OCI-LY7 (cell line): Measurements from ENCODE around the gene SEMA5A. TPM values are rescaled to one million over a fixed set of nuclear protein-coding genes. Genes with fewer than 3 reads are reported as not detected.

Experiments
- BruUV-seq: library from RNA; stranded (reverse); fragments of 400-500 nt; replicated peaks from 2 replicates; lab custom pipeline; 2021; lab: Mats Ljungman, UMichigan
- CTCF ChIA-PET: fragments of 300-600 bp; sonication (Branson Sonifier 250); formaldehyde crosslinking; loops from one replicate; lab custom pipeline; 2022; ENCODE audit warnings: antibody characterized with exemption; ENCODE audit not compliant: unreplicated experiment; lab: Charles Lee
- POLR2A ChIA-PET: fragments of 300-600 bp; sonication (Branson Sonifier 250); formaldehyde crosslinking; loops from one replicate; lab custom pipeline; 2022; ENCODE audit warnings: antibody characterized with exemption; lab: Charles Lee
- DNase-seq: peaks from one replicate; pipeline ENCODE4 v3.0.0-alpha.2; 2015; ENCODE audit warnings: low spot score
- H2AFZ ChIP-seq: fragments of 200-600 bp; sonication (generic), shearing (Covaris generic); 2 replicates; pipeline ENCODE4 v1.6.1; 2014; ENCODE audit warnings: mild to moderate bottlenecking, antibody characterized with exemption, low read length, moderate library complexity
- H3K27ac ChIP-seq: fragments of 200-600 bp; sonication (generic); 2 replicates; pipeline ENCODE4 v1.5.1; 2014; ENCODE audit warnings: mixed run types, low read depth, mild to moderate bottlenecking, moderate library complexity, low read length, inconsistent platforms; ENCODE audit not compliant: poor library complexity, severe bottlenecking
- H3K36me3 ChIP-seq: fragments of 200-600 bp; sonication (generic); 2 replicates; pipeline ENCODE4 v1.6.1; 2014; ENCODE audit warnings: mild to moderate bottlenecking, antibody characterized with exemption, low read length, moderate library complexity, mixed read lengths; ENCODE audit not compliant: insufficient read depth
- H3K4me1 ChIP-seq: fragments of 200-600 bp; sonication (generic); 2 replicates; pipeline ENCODE4 v1.5.1; 2014; ENCODE audit warnings: mild to moderate bottlenecking, low read length; ENCODE audit not compliant: insufficient read depth, poor library complexity, severe bottlenecking
- H3K4me2 ChIP-seq: fragments of 200-600 bp; sonication (generic); 2 replicates; pipeline ENCODE4 v1.6.1; 2014; ENCODE audit warnings: mild to moderate bottlenecking, low read length
- H3K4me3 ChIP-seq: fragments of 200-600 bp; sonication (generic); 2 replicates; pipeline ENCODE4 v1.5.1; 2014; ENCODE audit warnings: mild to moderate bottlenecking, low read depth, low read length; ENCODE audit not compliant: poor library complexity, severe bottlenecking
- H3K79me2 ChIP-seq: fragments of 200-600 bp; sonication (generic); 2 replicates; pipeline ENCODE4 v1.6.1; 2016; ENCODE audit warnings: low read depth, mild to moderate bottlenecking, low read length, moderate library complexity, mixed read lengths; ENCODE audit not compliant: insufficient read depth
- H3K9me2 ChIP-seq: fragments of 200-600 bp; sonication (generic); 2 replicates; pipeline ENCODE4 v1.6.1; 2016; ENCODE audit warnings: mild to moderate bottlenecking, low read length, mixed read lengths; ENCODE audit not compliant: insufficient read depth
- H3K9me3 ChIP-seq: fragments of 200-600 bp; sonication (generic); 2 replicates; pipeline ENCODE4 v1.6.1; 2014; ENCODE audit warnings: mild to moderate bottlenecking, mixed run types, low read length, mixed read lengths
- H4K20me1 ChIP-seq: fragments of 200-600 bp; sonication (generic); 2 replicates; pipeline ENCODE4 v1.6.1; 2014; ENCODE audit warnings: mild to moderate bottlenecking, antibody characterized with exemption, low read length, moderate library complexity, mixed read lengths; ENCODE audit not compliant: insufficient read depth
- EZH2phosphoT487 ChIP-seq: fragments of 200-600 bp; sonication (generic); IDR thresholded peaks from 2 replicates; pipeline ENCODE4 v1.6.1; 2018; ENCODE audit warnings: low read depth, borderline replicate concordance, mild to moderate bottlenecking, mixed run types, antibody characterized with exemption, low read length, moderate library complexity, mixed read lengths
- intact Hi-C: fragments of 100-400 bp; cut with micrococcal nuclease; formaldehyde crosslinking; loops from one replicate; pipeline ENCODE4 v1.10.0; 2022; ENCODE audit not compliant: unreplicated experiment
- total RNA-seq, 2 experiments: library from RNA; depleted of rRNA in 1 of 2; stranded (reverse); fragments of >200 nt in 1 of 2; shearing (Covaris generic) in 1 of 2; gene quantifications; 2 replicates each; pipeline ENCODE4 v1.2.3, GENCODE V29; 2014 to 2022
- TF ChIP-seq, protein P1 (sequence below): fragments of 200-600 bp; sonication (generic); conservative IDR thresholded peaks from 2 replicates; pipeline ENCODE4 v1.5.1; 2014; ENCODE audit warnings: mild to moderate bottlenecking, antibody characterized with exemption, low read length, moderate library complexity, mixed read lengths

The SEMA5A gene
- total RNA-seq, 2 experiments from 2014 or later = not detected

DNA sequence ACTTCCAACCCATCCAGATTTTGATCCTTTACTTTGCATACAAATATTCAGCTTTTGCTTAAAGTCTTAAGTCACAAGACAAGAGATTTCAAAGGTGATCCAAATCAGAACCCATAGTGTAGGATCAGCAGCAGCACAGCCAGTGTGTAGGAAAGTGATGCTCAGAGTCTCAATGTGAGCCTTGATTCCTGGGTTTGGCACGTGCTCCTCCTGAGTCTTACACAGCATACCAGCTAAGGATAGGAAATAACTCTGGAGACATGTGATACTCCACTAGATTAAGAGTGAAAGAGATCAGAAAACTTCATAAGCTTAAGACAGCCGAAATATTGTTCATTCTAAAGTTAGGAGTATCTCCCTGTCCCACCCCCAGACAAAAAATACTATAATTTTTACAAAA, 344.9 kb downstream of the SEMA5A start:
- CTCF ChIA-PET = no interaction called here
- Histone ChIP-seq H3K27ac (no peak overlapping the region), H3K79me2 (no peaks in the 10 kb centered on the region), H3K4me3 (no peak overlapping the region), H2AFZ (no peak overlapping the region), H4K20me1 (no peaks in the 10 kb centered on the region), H3K9me2 (no peaks in the 10 kb centered on the region), H3K9me3 (no peaks in the 10 kb centered on the region), H3K4me1 (peaks cover 17% of the 10 kb centered on the region), H3K36me3 (no peaks in the 10 kb centered on the region), H3K4me2 (no peak overlapping the region)
- TF ChIP-seq, protein P1, sequence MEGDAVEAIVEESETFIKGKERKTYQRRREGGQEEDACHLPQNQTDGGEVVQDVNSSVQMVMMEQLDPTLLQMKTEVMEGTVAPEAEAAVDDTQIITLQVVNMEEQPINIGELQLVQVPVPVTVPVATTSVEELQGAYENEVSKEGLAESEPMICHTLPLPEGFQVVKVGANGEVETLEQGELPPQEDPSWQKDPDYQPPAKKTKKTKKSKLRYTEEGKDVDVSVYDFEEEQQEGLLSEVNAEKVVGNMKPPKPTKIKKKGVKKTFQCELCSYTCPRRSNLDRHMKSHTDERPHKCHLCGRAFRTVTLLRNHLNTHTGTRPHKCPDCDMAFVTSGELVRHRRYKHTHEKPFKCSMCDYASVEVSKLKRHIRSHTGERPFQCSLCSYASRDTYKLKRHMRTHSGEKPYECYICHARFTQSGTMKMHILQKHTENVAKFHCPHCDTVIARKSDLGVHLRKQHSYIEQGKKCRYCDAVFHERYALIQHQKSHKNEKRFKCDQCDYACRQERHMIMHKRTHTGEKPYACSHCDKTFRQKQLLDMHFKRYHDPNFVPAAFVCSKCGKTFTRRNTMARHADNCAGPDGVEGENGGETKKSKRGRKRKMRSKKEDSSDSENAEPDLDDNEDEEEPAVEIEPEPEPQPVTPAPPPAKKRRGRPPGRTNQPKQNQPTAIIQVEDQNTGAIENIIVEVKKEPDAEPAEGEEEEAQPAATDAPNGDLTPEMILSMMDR = no peak
- TF ChIP-seq EZH2phosphoT487 = no peak
- POLR2A ChIA-PET = no interaction called here
- intact Hi-C loops = no loop called here
- no peak for DNase-seq
- BruUV-seq = no TSS peak

DNA sequence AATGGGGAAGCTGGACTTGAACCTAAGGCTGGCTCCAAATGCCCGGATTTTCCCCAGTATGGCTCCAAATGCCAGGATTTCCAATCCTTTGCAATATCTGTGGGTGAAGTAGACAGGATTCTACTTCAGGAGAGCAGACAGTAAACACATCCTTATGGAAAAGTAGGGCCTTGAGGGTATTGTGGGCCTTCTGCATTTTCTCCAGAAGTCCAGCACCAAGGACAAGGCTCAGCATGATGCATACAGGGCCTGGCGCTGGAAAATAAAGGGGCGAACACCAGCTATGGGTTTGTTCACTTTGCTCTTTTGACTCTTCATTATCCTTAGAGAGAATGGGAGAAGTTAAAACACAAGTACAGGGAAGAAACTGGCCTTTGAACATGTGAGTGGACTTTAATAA, 347.5 kb downstream of the SEMA5A start:
- no peak for DNase-seq
- Histone ChIP-seq H3K4me3 (peak overlapping the region; percentile 7), H3K36me3 (no peaks in the 10 kb centered on the region), H3K4me1 (peaks cover 17% of the 10 kb centered on the region), H3K9me3 (no peaks in the 10 kb centered on the region), H3K9me2 (no peaks in the 10 kb centered on the region), H4K20me1 (no peaks in the 10 kb centered on the region), H3K79me2 (no peaks in the 10 kb centered on the region), H3K27ac (no peak overlapping the region), H3K4me2 (peak overlapping the region; percentile 52), H2AFZ (no peak overlapping the region)
- intact Hi-C loops = no loop called here
- ChIA-PET POLR2A (interaction anchor here (0.8 kb wide), 1 partner anchor 705 kb away, joined by 3 read pairs; no protein-coding TSS in a partner anchor), CTCF (interaction anchor here (0.5 to 0.9 kb wide), 2 partner anchors 30 to 31 kb away, joined by 3 to 5 read pairs; no protein-coding TSS in a partner anchor)
- TF ChIP-seq EZH2phosphoT487 = no peak
- TF ChIP-seq, protein P1 = no peak
- no TSS peak for BruUV-seq

DNA sequence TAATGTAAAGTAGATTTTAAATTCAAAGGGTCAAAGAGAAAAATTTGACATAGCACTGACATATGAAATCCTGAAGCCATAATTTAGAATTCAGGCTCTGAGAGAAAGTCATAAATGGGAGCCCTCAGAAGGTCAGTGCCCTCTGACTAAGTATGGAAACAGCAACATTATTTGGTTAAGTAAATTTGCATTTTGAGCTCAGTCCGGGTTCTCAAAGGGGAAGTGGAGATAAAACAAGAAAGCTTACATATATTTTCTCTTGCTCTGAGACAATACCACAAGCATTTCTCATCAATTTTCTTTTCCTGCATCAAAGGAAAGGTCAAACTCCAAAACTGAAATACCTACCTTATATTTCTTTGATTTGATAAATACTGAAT, 348.0 kb downstream of the SEMA5A start:
- no peak overlapping the region for H2AFZ ChIP-seq
- peak overlapping the region; percentile 7 for H3K4me3 ChIP-seq
- POLR2A ChIA-PET = interaction anchor here (0.8 kb wide), 1 partner anchor 705 kb away, joined by 3 read pairs; no protein-coding TSS in a partner anchor
- no peaks in the 10 kb centered on the region for H3K36me3 ChIP-seq
- peak overlapping the region; percentile 52 for H3K4me2 ChIP-seq
- no peak overlapping the region for H3K27ac ChIP-seq
- H3K4me1 ChIP-seq = peaks cover 17% of the 10 kb centered on the region
- intact Hi-C loops = no loop called here
- no peaks in the 10 kb centered on the region for H4K20me1 ChIP-seq
- no TSS peak for BruUV-seq
- TF ChIP-seq, protein P1 = no peak
- TF ChIP-seq EZH2phosphoT487 = no peak
- H3K9me2 ChIP-seq = no peaks in the 10 kb centered on the region
- H3K9me3 ChIP-seq = no peaks in the 10 kb centered on the region
- DNase-seq = peak; percentile 13
- H3K79me2 ChIP-seq = no peaks in the 10 kb centered on the region
- CTCF ChIA-PET = interaction anchor here (0.5 to 0.9 kb wide), 2 partner anchors 29 to 31 kb away, joined by 3 to 5 read pairs; no protein-coding TSS in a partner anchor
